GM23338 (cell line): Measurements from ENCODE around the gene ARL15.

Experiments used
- JUNB ChIP-seq: IDR thresholded peaks from one replicate; pipeline ENCODE4 v1.6.1; 2016; ENCODE audit warnings: antibody characterized with exemption; ENCODE audit not compliant: unreplicated experiment
- POLR2AphosphoS5 ChIP-seq: IDR thresholded peaks from 2 replicates; pipeline ENCODE4 v1.6.1; 2016; ENCODE audit warnings: antibody characterized with exemption, low read depth

GRCh38 chr5:54178991-54179390 lies 131.4 kb downstream of the ARL15 start:
- TF ChIP-seq JUNB: no peak
- TF ChIP-seq POLR2AphosphoS5: no peak
